H1 (cell line): ENCODE results near the gene FBN1. TPM values are rescaled to one million over a fixed set of nuclear protein-coding genes. Genes with fewer than 3 reads are reported as not detected.

Experiments
- CHD7 ChIP-seq: fragments of 300-600 bp; sonication (generic); IDR thresholded peaks from 2 replicates; pipeline ENCODE4 v1.7.1; 2012; ENCODE audit warnings: low read length, moderate library complexity, mild to moderate bottlenecking, inconsistent platforms; ENCODE audit not compliant: insufficient replicate concordance
- KDM4A ChIP-seq: IDR thresholded peaks from one replicate; pipeline ENCODE4 v1.7.1; 2012; ENCODE audit warnings: low read depth, mild to moderate bottlenecking, moderate library complexity, low read length, inconsistent platforms; ENCODE audit not compliant: severe bottlenecking
- PHF8 ChIP-seq: fragments of 200-600 bp; sonication (generic); conservative IDR thresholded peaks from 2 replicates; pipeline ENCODE4 v1.7.1; 2012; ENCODE audit warnings: low read depth, mild to moderate bottlenecking, inconsistent platforms, low read length, moderate library complexity
- TBP ChIP-seq: IDR thresholded peaks from 2 replicates; pipeline ENCODE4 v1.6.1; 2011; ENCODE audit warnings: low read depth, low read length, improper control_type of control experiment
- polyA plus RNA-seq, 7 experiments: library from polyadenylated mRNA; depleted of rRNA in 3 of 7; stranded (reverse) in 5 of 7; unstranded in 2 of 7; fragments of >200 nt in 5 of 7; fragments of 200-250 nt in 2 of 7; gene quantifications; 1 replicate in 5 of 7; 2 replicates in 1 of 7; 4 replicates in 1 of 7; pipeline versions ENCODE4 v1.2.1 to v1.2.3, GENCODE V29; 2011 to 2013; ENCODE audit warnings: missing spikeins in 2 of 7, mixed read lengths in 2 of 7
- total RNA-seq: library from RNA; stranded (reverse); fragmentation: NEBNext Ultra II Directional; extraction: Animal tissue kit (Norgen Biotek cat#: 25700); gene quantifications from 2 replicates; pipeline ENCODE4 v1.2.1, GENCODE V29; 2021

The FBN1 gene
- total and polyA plus RNA-seq, 2 of the 8 experiments (the other 6 are each of a cell fraction or from before 2014, with no cell fraction given): 3.0 to 4.0 TPM

GRCh38 chr15:48408327-48408726 lies 237.2 kb downstream of the FBN1 start (continued):
- TF ChIP-seq PHF8 (no peak), TBP (no peak), KDM4A (no peak), CHD7 (no peak)
